ENCODE data around the gene SLC48A1.

SLC48A1 gene

GRCh38 chr12:47817272-47818006, 44.4 kb downstream of the SLC48A1 start:
- DNase-seq (ENCODE audit: low read depth) = no peak
- peak overlapping the region; percentile 64 for H3K4me3 ChIP-seq (ENCODE audit: low read depth, low read length)
- peak; percentile 36 for TF ChIP-seq CTCF (IDR thresholded peaks at IDR 0.05; ENCODE audit: low read depth, low read length, missing control alignments)
- in situ Hi-C loops (cut with HindIII; ENCODE audit: low sequenced_read_pairs) = no loop called here

GRCh38 chr12:47818007-47818376, 45.0 kb downstream of the SLC48A1 start:
- no peak for DNase-seq (ENCODE audit: low read depth)
- H3K4me3 ChIP-seq (ENCODE audit: low read depth, low read length) = peak overlapping the region; percentile 64
- in situ Hi-C loops (cut with HindIII; ENCODE audit: low sequenced_read_pairs) = no loop called here
- TF ChIP-seq CTCF (IDR thresholded peaks at IDR 0.05; ENCODE audit: low read depth, low read length, missing control alignments) = peak; percentile 18

GRCh38 chr12:47818467-47819137, 45.6 kb downstream of the SLC48A1 start:
- TF ChIP-seq CTCF (IDR thresholded peaks at IDR 0.05; ENCODE audit: low read depth, low read length, missing control alignments) = no peak
- in situ Hi-C loops (cut with HindIII; ENCODE audit: low sequenced_read_pairs) = no loop called here
- DNase-seq (ENCODE audit: low read depth) = no peak
- H3K4me3 ChIP-seq (ENCODE audit: low read depth, low read length) = peak overlapping the region; percentile 64

GRCh38 chr12:47819138-47819895, 46.3 kb downstream of the SLC48A1 start:
- DNase-seq (ENCODE audit: low read depth) = no peak
- TF ChIP-seq CTCF (IDR thresholded peaks at IDR 0.05; ENCODE audit: low read depth, low read length, missing control alignments) = peak; percentile 36
- in situ Hi-C loops (cut with HindIII; ENCODE audit: low sequenced_read_pairs) = no loop called here
- peak overlapping the region; percentile 64 for H3K4me3 ChIP-seq (ENCODE audit: low read depth, low read length)

- no peak for DNase-seq (ENCODE audit: low read depth)
- in situ Hi-C loops (cut with HindIII; ENCODE audit: low sequenced_read_pairs) = no loop called here
- H3K4me3 ChIP-seq (ENCODE audit: low read depth, low read length) = peak within 1 kb of the TSS; percentile 64
- no peak for TF ChIP-seq CTCF (IDR thresholded peaks at IDR 0.05; ENCODE audit: low read depth, low read length, missing control alignments)
These were observed 47.0 kb downstream of the SLC48A1 start, which contains the start of gene HDAC7 for GRCh38 chr12:47819896-47820630. Gene HDAC7, minus strand, starts transcription at chr12:47819903. Its CDS starts 118 bp downstream, at chr12:47819785.
